ENCODE data around the gene EEF2.

The EEF2 gene

DNA sequence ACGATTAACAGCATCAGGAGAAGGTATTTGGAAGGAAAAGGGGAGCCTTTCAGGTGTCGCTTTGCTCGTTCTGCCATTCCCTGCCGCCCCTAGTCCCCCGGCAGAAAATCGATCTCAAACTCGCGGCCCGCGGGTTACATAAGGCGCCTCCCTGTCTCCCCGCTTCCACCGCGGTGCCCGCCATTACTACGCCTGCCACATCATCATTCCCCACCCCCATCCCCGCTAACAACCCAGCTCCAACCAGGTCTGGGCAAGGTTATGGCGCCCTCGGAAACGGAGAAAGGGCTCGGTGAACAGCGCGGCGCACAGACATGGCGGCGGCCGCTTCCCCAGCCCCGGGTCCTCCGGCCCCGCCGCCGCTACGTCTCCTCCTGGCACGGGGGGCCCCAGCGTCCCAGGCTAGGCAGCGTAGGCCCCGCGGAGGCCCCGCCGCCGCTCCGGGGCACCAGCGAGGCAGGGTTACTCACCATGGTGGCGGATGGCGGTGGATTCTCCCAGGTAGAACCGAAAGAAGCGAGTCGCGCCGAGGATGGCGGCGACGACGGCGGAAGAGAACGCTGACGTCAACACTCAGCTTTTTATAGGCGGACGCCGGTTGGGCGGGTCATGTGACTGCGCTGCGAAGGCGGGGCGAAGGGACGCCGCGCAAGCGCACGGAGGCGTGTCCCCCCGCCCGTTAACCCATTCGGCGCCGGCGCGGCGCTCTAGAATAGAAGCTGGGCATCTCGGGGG, at the start of gene EEF2:
Gene EEF2, minus strand, starts transcription at position 556 of the 735 bp plus-strand sequence. Its CDS starts 83 bp downstream, at position 473.
- DNase-seq, result peak; percentile 95

DNA sequence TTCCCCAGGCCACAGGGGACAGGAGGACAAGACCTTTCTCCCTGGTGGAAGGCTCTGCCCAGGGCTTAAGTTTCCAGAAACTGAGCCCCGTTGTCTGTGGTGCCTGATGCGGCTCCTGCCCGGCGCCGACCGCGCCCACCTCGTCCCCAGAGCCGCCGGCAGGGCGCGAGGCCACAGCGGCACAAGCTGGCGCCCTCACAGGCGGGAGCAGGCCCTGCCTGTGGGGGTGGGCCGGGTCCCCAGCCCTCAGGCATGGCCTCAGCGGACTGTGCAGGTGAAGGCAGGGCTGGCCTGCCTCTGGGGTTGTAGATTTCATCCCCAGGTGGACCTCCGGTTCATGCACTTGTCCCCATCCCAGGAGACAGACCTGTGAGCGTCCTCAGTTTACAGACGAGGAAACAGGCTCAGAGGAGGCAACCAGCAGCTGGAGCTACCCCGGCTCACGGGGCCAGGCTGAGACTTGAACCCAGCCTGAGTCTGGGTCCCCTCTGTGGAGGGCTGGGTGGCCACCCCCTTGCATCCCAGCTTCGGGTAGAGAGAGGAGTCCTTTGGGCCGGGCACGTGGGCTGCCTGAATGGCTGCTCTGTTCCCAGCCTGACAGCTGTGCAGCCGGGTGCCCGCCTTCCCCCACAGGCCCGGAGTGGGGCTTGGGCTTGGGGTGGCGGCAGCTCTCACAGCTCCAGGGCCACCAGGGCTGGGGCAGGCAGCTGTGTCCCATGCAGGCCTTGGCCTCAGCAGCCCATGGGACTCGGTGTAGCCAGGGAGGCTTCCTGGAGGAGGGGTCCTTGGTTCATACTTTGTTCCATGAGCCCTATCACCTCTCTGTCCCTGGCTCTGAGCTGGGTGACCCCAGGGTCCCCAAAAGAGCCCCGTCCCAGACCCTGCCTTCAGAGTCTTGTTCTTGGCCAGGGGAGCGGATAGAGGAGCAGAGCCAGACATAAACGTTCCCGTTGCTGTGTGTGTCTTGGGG, 49.1 kb upstream of the EEF2 start:
- no peak for DNase-seq

DNA sequence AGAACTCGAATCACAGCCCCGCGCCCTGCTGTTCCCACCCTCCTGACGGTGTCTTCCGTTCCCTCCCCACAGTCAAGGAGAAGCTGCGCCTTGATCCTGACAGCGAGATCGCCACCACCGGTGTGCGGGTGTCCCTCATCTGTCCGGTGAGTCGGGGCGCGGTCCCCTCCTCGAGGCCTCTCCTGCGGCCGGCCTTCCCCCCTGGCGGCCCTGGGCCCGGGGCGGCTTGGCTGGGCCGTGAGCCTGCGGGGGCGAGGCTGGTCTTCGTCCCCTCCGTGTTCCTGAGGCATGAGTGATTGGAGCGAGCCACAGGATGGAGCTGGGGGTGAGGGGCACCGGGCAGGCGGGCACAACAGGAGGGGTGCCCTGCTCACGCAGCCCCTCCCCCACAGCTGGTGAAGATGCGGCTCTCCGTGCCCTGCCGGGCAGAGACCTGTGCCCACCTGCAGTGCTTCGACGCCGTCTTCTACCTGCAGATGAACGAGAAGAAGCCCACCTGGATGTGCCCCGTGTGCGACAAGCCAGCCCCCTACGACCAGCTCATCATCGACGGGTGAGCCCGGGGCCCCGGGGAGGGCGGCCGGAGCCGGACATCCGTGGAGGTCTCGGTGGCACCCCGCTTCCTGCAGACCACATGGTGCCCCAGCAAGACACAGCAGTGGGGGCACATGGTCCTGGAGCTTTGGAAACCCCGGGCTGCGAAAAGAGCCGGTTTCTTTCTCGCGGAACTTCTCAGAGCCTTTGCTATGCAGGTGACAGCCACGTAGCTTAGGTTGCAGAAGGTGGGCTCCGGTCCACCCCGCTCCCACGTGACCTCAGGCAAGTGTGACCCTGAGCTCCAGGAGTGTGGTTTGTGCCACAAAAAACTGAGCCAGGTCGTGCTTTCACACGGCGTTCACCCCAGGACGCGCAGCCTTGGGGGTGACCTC, 48.0 kb upstream of the EEF2 start:
- no peak for DNase-seq

DNA sequence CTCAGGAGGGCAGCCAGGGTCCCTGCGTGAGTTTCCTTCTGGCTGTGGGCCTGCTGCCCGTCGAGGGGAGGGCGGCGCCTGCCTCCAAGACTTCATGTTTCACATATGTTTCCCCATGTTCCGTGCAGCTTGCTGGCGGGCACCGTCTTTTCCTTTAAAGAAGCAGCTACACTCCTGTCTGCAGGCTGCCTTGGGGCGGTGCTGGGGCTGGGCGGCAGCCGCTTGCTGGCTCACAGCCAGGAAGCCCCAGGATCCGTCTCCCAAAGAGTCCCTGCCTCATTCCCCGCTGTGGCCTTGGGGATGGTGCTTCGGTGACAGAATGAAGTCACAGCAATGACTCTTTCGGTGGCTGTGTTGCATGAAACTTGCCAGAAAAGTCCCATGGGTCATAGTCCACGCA, 47.2 kb upstream of the EEF2 start:
- no peak for DNase-seq

DNA sequence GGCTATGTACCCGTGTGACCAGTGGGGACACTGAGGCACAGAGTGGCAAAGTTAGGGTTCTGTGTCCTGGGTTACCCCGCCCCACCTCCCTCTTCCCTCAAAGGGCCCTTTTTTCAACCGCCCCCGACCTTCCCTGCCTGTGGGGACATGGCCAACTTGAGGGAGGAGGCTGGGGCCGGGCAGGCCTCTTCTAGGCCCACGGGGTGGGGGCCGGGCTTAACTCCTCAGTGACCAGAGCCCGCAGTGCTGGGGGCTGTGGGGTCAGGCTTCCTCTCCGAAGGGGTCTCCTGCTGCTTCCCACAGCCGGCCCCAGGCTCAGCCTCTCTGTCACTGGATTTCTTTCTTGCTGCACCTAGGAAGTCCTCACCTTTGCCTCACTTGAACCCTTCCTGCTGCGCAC, 46.2 kb upstream of the EEF2 start:
- DNase-seq, result no peak

DNA sequence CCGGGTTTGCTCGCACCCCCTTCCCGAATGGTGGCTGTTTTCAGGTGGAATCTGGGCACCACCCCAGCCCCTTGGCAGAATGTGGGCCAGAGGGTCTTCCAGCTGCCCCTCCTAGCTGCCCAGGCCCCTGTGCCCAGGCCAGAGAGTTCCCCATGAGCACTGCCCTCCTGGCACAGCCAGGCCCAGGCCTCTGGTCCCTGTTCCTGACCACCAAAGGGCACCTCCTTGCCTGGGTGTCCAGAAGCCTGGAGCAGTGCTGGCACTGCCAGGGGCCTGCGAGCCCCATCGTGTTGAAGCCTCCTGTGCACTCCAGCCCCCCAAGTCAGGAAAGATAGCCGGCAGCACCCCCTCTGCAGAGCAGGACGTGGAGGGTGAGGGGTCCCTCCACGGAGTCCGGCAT, 45.7 kb upstream of the EEF2 start:
- DNase-seq, result no peak

DNA sequence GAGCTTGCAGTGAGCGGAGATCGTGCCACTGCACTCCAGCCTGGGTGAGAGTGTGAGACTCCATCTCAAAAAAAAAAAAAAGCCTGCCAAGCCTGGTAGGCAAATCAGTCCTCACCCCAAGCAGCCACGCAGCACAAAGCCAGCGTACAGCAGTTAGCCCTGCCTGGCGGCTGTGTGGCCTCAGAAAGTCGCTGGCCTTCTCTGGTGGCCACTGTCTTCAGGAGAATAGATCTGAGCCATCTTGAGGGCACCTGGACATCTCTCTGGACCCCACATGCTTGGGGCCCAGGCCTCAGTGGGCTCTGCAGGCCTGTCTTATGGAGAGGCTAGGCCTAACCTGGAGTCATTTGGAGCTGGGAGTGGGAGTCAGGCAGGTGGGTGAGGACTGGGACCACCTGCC, 45.3 kb upstream of the EEF2 start:
- no peak for DNase-seq

DNA sequence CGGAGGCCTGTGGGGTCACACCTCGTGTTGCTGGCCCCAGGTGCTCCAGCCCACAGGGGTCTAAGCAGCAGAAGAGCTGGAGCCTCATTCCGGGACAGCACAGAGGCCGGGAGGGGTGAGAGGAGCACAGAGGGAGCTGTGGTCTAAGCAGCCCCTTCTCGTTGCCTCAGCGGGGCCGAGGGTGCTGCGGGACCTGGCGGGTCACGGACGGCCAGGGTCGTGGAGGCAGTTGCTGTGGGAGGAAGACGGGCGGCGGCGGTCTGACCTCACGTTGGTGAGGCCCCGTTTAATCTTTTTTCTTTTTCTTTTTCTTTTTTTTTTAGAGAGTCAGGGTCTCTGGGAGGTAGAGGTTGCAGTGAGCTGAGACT, 44.0 kb upstream of the EEF2 start:
- DNase-seq, result no peak

DNA sequence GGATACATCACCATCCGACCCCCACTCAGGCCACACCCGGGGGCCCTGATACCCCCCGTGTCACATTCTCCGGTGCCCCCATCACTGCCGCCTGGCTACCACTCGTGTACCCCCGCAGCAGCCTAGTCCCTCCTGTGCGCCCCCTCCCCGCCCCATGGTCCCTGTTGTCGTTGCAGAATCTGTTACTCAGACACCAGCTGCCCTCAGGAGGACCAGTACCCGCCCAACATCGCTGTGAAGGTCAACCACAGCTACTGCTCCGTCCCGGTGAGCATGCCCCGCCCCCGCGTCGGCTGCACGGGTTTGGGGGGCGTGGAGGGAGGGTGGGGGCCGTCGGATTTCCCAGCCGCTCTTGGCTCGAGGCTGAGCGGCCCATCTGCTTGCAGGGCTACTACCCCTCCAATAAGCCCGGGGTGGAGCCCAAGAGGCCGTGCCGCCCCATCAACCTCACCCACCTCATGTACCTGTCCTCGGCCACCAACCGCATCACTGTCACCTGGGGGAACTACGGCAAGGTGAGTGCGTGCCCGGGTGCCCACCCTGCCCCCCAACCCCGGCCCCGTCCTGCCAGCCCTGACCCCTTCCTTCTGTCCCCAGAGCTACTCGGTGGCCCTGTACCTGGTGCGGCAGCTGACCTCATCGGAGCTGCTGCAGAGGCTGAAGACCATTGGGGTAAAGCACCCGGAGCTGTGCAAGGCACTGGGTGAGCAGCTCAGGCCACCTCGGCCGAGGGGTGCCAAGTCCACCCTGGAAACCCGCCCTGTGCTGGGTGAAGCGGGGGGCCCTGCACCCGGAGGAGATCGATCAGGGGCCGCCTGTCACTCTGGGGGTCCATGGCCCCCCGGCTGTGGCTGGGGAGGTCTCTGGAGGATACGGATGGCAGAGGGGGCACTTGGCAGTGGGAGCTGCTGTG, 43.3 kb upstream of the EEF2 start:
- no peak for DNase-seq

DNA sequence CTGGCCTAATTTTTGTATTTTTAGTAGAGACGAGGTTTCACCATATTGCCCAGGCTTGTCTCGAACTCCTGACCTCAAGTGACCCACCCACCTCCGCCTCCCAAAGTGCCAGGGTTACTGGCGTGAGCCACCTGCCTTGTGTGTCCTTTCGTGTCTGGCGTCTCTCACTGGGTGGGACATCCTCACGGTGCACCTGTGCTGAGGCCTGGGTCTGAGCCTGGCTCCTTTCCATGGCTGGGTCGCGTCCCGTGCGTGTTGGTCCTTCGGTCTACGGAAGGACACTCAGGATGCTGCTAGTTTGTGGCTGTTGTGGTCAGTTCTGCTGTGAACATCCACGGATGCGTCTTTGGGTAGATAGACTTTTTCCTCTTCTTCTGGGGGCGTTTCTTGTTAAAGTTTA, 41.9 kb upstream of the EEF2 start:
- DNase-seq, result no peak

DNA sequence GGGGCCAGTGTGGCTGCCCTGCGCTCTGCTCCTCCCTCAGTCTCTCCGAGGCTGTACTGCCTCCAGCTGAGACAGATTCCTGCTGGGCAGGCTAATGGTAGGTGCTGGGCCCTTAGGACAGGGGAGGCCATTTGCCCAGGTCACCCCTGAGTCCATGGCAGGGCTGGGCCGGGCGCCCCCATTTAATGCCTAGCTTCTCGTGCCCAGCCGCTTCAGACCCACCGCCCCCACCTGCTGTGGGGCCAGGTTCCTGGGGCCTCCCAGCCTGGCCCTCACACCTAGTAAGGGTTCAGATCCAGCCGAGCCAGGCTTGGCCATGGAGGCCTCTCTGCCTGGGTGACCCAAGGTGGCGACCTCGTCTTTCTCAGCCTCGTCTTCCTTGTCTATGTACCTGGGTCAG, 40.1 kb upstream of the EEF2 start:
- no peak for DNase-seq

DNA sequence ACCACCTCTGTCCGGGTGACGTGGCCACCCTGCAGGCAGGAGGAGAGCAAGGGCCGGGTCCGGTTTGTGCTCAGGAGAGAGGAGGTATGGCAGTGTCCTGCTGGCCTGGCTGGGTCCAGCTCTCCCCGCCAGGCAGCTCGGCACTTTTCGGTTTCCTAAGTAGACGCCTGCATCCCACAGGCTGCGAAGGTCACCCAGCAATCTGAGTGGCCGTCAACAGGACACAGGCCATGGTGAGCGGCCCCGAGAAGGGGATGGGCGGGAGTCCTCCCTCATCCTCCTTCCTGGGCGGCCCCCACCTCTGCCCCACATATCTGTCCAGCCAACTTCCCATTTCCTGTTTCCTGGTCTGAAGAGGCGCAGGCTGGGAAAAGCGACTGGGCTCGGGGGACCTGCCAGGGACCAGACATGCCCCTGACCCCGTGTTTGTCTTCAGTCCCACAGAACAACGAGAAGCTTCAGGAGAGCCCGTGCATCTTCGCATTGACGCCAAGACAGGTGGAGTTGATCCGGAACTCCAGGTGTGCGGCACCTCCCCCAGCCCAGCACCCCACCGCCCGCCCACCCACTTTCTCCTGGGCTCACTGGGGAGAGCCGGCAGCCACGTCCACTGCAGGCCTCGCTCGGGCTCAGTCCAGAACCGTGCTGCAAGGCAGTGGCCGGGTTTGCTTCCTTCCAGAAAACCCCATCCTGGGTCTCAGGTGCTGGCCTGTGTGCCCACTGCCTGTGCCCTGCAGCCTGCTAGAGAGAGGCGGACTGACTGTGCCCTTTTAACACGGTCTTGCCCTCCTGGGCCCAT, 38.5 kb upstream of the EEF2 start:
- no peak for DNase-seq

DNA sequence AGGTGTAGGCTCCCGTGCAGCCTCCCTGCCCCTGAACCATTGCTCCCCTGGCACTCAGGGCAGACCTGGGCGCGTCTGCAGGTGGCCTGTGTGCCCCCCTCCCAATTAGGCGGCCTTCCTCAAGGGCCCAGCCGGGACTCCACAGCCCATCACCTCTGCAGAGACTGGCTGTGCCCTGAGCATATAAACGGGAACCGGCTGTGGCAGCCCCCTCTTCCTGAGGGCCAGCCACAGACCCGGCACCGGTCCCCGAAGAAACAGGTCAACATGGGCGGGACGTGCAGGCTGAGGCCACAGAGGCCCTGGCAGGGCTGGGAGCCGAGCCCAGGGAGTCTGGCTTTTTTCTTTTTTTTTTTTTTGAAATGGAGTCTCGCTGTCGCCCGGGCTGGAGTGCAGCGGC, 34.3 kb upstream of the EEF2 start:
- no peak for DNase-seq

DNA sequence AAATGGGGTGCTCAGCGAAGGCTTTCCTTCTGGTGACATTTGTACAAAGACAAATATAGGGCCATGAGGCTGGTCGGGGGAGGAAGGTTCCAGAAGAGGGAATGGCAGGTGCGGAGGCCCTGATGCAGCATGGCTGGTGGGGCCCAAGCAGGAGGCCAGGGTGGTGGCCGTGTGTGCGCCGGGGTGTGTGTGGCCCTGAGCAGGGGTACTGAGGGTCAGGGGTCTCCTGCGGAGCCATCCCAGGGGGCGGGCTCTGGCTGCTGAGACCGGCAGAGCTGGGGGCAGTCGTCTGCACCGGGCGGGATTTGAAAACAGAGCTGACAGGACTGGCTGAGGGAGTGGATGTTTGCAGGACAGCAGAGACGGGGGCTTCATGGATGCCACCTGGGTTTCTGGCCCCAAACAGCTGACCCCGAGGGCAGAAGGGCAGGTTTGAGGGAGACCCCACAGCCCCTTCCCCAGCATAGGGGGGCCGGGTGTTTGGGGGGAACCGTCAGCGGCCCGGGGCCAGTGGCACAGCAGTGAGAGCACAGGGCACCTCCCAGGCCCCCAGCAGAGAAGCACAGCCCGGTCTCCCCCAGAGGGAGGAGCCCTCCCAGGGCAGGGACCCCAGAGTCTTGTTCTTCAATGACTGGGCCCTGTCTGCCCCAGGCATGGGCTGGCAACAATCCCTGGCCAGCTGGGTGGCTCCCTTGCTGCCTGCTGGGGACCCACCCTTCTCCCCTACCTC, 33.7 kb upstream of the EEF2 start:
- DNase-seq, result no peak

DNA sequence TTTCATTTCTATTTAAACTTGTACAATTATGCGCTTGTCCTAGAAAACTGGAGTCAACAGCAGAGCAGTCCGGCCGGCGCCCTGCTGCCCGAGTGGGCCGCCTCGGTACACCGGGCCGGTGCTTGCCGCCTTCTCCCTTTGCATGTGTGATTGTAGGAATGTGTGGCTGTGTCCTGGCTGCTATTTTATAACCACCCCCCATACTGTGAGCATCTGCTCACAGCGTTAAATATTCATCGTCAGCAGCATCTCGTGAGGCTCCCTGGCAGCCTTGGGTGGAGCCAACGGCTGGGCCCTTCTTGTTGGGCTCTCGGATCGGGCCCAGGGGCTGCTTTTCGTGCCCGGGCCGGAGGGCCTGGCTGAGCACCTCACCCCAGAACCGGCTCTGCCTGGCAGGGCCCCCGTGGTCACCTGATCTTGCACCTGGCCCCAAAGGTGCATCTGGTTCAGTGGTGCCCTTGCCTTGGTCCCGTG, 32.9 kb upstream of the EEF2 start:
- DNase-seq, result no peak

DNA sequence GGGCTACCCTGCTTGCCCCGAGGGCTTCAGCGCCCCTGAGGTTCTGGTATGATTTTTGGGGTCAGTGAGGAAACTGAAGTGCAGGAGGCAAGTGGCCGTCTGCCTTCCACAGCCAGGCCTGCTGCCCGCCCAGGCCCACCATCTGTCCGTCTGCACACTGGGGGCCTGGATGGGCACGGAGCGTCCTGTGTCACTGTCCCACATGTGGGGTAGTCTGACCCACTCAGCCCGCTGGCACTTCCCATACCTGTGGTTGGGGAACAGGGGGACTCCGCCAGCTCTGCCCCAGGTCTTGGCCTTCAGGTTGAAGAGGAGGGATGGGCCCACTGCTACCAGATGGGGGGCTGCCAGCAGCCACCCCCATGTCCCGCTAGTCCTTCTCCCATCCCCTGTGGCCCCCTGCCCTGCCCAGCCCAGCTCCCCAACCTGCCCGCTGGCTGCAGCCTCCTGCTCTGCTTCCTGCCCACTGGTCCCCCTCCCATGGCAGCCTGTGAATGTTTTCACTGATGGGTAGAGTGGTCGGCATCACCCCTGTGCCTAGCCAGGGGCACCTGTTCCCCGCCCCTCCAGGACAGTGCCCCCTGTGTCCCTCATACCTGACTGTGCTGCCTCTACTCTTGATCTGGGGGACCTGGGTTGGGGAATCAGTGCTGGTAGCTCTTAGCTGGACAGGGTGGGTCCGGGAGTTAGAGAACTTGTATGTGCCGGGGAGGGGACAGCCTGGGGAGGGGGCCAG, 31.8 kb upstream of the EEF2 start:
- no peak for DNase-seq

DNA sequence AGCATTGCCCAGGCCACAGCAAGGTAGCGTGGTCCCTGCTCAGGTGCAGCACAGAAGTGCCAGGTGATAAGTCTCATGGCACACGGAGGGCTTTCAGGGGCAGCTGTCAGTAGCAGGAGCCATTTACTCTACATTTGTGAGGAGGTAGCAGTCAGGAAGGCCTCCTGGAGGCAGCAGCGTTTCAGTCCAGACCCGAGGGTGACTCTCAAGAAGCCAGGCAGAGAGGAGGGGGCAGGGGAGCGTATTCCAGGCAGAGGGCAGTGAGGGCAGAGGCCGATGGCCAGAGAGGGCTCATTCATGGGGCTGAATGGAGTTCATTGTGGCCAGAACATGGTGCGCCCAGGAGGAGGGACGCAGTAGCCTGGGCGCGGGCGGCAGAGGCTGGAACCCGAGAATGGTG, 31.2 kb upstream of the EEF2 start:
- DNase-seq, result no peak

DNA sequence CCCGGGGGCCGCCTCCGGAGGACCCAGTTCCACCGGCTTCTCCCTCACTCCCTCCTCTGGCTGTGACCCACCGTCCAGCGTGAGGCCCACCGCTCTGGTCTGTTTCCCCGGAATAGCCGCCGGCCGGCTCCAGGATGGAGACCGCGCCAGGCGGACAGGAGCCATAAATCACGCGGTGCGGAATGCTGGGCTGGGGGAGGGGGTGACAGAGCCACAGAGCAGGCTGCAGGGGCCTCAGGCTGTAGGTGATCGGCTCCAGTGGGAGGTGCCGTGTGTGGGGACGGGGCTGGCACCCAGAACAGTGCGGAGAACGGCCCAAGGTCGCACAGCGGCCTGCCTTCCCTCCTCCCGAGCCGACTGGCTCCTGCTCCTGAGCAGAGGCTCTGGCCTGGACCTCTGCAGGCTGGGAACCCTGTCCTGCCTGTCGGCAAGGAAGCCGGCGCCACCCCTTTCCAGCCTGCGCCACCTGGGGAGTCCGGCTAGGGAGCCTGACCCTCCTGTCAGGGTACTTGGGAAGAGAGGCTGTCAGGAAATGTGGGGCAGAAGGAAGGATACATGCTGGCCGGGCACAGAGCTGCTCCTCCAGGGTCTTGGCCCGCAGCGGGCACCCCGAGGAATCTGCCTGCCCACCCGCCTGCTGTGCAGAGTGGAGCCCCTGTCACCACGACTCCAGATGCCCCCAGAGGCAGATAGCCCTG, 30.6 kb upstream of the EEF2 start:
- no peak for DNase-seq

All from right forelimb (tissue), 1 donor.